K562 (cell line): ENCODE results near the gene CPPED1. TPM values are rescaled to one million over a fixed set of nuclear protein-coding genes. Genes with fewer than 3 reads are reported as not detected.

ENCODE experiments used
- BACH1 ChIP-seq: fragments of 200-800 bp; sonication (Bioruptor generic); IDR thresholded peaks from 2 replicates; pipeline ENCODE4 v1.6.1; 2016; ENCODE audit warnings: missing genetic modification characterization, missing compliant biosample characterization
- BRF2 ChIP-seq: IDR thresholded peaks from 3 replicates; pipeline ENCODE4 v1.6.1; 2011; ENCODE audit warnings: borderline replicate concordance, mild to moderate bottlenecking; ENCODE audit not compliant: insufficient read length, insufficient read depth
- CC2D1A ChIP-seq: fragments of 450-650 bp; IDR thresholded peaks from 2 replicates; pipeline ENCODE4 v1.6.1; 2017; ENCODE audit warnings: mild to moderate bottlenecking
- CCNT2 ChIP-seq: IDR thresholded peaks from 2 replicates; pipeline ENCODE4 v1.6.1; 2011; ENCODE audit warnings: borderline replicate concordance, low read depth, mild to moderate bottlenecking, moderate library complexity, mixed read lengths, low read length; ENCODE audit not compliant: insufficient read length; ENCODE audit errors: extremely low read depth
- CREB1 ChIP-seq, 2 experiments: sonication (generic) in 1 of 2; formaldehyde crosslinking in 1 of 2; IDR thresholded peaks; 2 replicates each; pipeline versions ENCODE4 v1.6.1 to v1.8.0; 2012 to 2022; ENCODE audit warnings: inconsistent platforms in 1 of 2, mild to moderate bottlenecking in 1 of 2, missing genetic modification reagents in 1 of 2, moderate library complexity in 1 of 2
- E2F6 ChIP-seq, 2 experiments: IDR thresholded peaks; 2 replicates each; pipeline ENCODE4 v1.6.1; 2011; ENCODE audit warnings: borderline replicate concordance in 1 of 2, control low read depth in 1 of 2, low read depth in 1 of 2, low read length in 1 of 2, mild to moderate bottlenecking in 1 of 2, mixed read lengths in 1 of 2, moderate library complexity in 1 of 2; ENCODE audit not compliant: insufficient read depth in 1 of 2, insufficient read length in 1 of 2, poor library complexity in 1 of 2, severe bottlenecking in 1 of 2; ENCODE audit errors: extremely low read depth in 1 of 2
- KLF6 ChIP-seq: fragments of 250-450 bp; sonication (Bioruptor Pico); IDR thresholded peaks from 2 replicates; pipeline ENCODE4 v1.4.0; 2020; ENCODE audit warnings: mild to moderate bottlenecking, moderate library complexity, borderline replicate concordance
- MECOM ChIP-seq: fragments of 250-450 bp; sonication (Bioruptor Pico); IDR thresholded peaks from 2 replicates; pipeline ENCODE4 v1.8.0; 2022; ENCODE audit warnings: inconsistent platforms
- MLLT1 ChIP-seq, 2 experiments: fragments of 450-650 bp; IDR thresholded peaks; 2 replicates each; pipeline ENCODE4 v1.6.1; 2016
- NFRKB ChIP-seq: fragments of 450-650 bp; IDR thresholded peaks from 2 replicates; pipeline ENCODE4 v1.6.1; 2016; ENCODE audit warnings: low read depth
- PHF20 ChIP-seq: fragments of 450-650 bp; IDR thresholded peaks from 2 replicates; pipeline ENCODE4 v1.6.1; 2018; ENCODE audit not compliant: partially characterized antibody
- PML ChIP-seq: IDR thresholded peaks from 2 replicates; pipeline ENCODE4 v1.6.1; 2012; ENCODE audit warnings: low read length, inconsistent platforms
- RBM22 ChIP-seq: fragments of 200-400 bp; formaldehyde crosslinking; IDR thresholded peaks from 2 replicates; pipeline ENCODE4 v1.6.1; 2018; ENCODE audit warnings: low read length, low read depth; ENCODE audit not compliant: poor library complexity, severe bottlenecking
- SAFB2 ChIP-seq: fragments of 200-400 bp; formaldehyde crosslinking; IDR thresholded peaks from 2 replicates; pipeline ENCODE4 v1.6.1; 2018; ENCODE audit warnings: borderline replicate concordance, low read length, low read depth, moderate library complexity; ENCODE audit not compliant: severe bottlenecking
- SMARCE1 ChIP-seq: fragments of 450-650 bp; IDR thresholded peaks from 2 replicates; pipeline ENCODE4 v1.7.1; 2016; ENCODE audit warnings: mild to moderate bottlenecking
- TEAD4 ChIP-seq, 2 experiments: sonication (generic) in 1 of 2; formaldehyde crosslinking in 1 of 2; IDR thresholded peaks; 2 replicates each; pipeline versions ENCODE4 v1.6.1 to v1.8.0; 2012 to 2022; ENCODE audit warnings: borderline replicate concordance in 1 of 2, inconsistent platforms in 1 of 2, low read length in 1 of 2, mild to moderate bottlenecking in 1 of 2, missing genetic modification reagents in 1 of 2
- U2AF1 ChIP-seq: fragments of 200-400 bp; formaldehyde crosslinking; optimal IDR thresholded peaks from 2 replicates; pipeline ENCODE3; 2017; ENCODE audit warnings: mild to moderate bottlenecking, low read depth, low read length, moderate library complexity
- ZNF133 ChIP-seq: fragments of 250-450 bp; sonication (Bioruptor Pico); IDR thresholded peaks from 2 replicates; pipeline ENCODE4 v1.4.0; 2020; ENCODE audit warnings: mild to moderate bottlenecking
- ZNF143 ChIP-seq: sonication (generic); formaldehyde crosslinking; IDR thresholded peaks from 2 replicates; pipeline ENCODE4 v1.9.0; 2022; ENCODE audit warnings: mild to moderate bottlenecking, missing genetic modification reagents
- ZNF253 ChIP-seq: fragments of 250-450 bp; sonication (Bioruptor Pico); conservative IDR thresholded peaks from 2 replicates; pipeline ENCODE4 v1.6.1; 2021; ENCODE audit warnings: mild to moderate bottlenecking
- ZNF311 ChIP-seq: fragments of 250-450 bp; sonication (Bioruptor Pico); IDR thresholded peaks from 2 replicates; pipeline ENCODE4 v1.4.0; 2020; ENCODE audit warnings: mild to moderate bottlenecking, moderate library complexity
- polyA plus RNA-seq, 8 experiments: library from polyadenylated mRNA; depleted of rRNA in 4 of 8; stranded (reverse) in 5 of 8; unstranded in 3 of 8; fragments of >200 nt; fragmentation: Nextera tagmentation in 2 of 8; fragmentation: Illumina TruSeq in 1 of 8; extraction: Ambion mirVana in 2 of 8; extraction: Trizol in 1 of 8; gene quantifications; 2 replicates each; pipeline versions ENCODE4 v1.2.1 to v1.2.3, GENCODE V29; 2011 to 2014; ENCODE audit warnings: inconsistent platforms in 1 of 8, missing spikeins in 1 of 8
- total RNA-seq, 7 experiments: library from RNA; depleted of rRNA in 6 of 7; stranded (reverse); fragments of >200 nt in 6 of 7; fragmentation: Illumina TruSeq in 2 of 7; extraction: Trizol in 2 of 7; gene quantifications; 2 replicates each; pipeline versions ENCODE4 v1.2.1 to v1.2.3, GENCODE V29; 2011 to 2021; ENCODE audit warnings: low replicate concordance in 1 of 7
- TF ChIP-seq, protein P1 (sequence below): sonication (generic); IDR thresholded peaks from 2 replicates; pipeline ENCODE4 v1.6.1; 2016

Gene CPPED1
- total and polyA plus RNA-seq, 9 of the 15 experiments (the other 6 are each of a cell fraction or from before 2014, with no cell fraction given) = 7.5 to 25.7 (median 16.9) TPM

DNA sequence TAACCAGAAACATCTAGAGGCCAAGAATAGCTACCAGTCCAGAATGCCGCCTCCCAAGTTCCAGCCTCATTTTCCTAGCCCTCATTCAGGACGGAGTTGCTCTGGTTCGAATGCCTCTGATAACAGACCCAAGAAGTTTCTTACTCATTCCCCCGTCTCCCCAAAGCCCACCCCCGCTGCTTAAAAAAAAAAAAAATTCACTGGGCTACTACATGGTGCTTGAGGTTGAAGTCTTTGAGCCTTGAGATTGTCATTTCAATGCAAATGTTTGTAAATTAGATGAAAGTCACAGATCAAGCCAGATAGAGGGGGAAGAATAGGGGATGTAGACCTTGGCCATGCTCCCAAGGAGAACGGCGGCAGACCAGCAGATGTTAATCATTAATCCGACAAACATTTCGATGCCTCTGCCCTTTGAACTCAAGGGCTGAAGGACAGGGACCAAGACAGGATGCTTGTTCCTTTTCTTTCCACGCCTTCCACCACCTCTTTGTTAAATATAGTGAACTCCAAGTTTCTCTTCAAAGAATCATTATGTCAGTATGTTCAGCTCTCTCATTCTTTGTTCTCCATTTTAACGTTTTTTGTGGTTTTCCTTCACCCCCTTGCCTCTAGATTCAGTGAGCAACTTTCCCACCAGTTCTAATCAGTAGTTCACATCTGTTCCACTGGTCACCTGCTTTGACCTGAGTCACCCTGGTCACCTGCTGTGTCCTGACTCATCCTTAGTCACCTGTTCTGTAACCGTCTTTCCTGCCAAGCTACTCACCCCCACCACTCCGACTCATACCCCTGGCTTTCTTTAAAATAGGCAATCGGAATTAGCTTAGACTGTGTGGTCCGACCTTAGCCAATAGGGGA, 190.3 kb downstream of the CPPED1 start (continued):
- TF ChIP-seq MLLT1 (IDR thresholded peaks at IDR 0.05) (peak in 1 of 2 experiments; percentile 89; a peak in 2 of 4 replicates), E2F6 (IDR thresholded peaks at IDR 0.05; ENCODE audit: borderline replicate concordance in 1 of 2, extremely low read depth in 1 of 2, insufficient read depth in 1 of 2, insufficient read length in 1 of 2, low read depth in 1 of 2, low read length in 1 of 2, poor library complexity in 1 of 2, severe bottlenecking in 1 of 2) (peak in 1 of 2 experiments; percentile 37), SMARCE1 (peak; percentile 97), CREB1 (IDR thresholded peaks at IDR 0.05) (no peak), CREB1 (CRISPR knock-in tag; IDR thresholded peaks at IDR 0.05) (no peak), ZNF143 (no peak), KLF6 (no peak), MECOM (peak; percentile 75; the same call in 1 of the 2 replicates), RBM22 (no peak), PML (no peak), NFRKB (peak; percentile 70; the same call in 1 of the 2 replicates), CC2D1A (peak; percentile 60), ZNF133 (no peak), SAFB2 (no peak), U2AF1 (no peak), BRF2 (no peak), CCNT2 (peak; percentile 35), BACH1 (tag) (peak; percentile 60; the same call in 1 of the 2 replicates), PHF20 (no peak), ZNF253 (no peak), TEAD4 (IDR thresholded peaks at IDR 0.05; ENCODE audit: low read length) (peak; percentile 83), TEAD4 (CRISPR knock-in tag; IDR thresholded peaks at IDR 0.05; ENCODE audit: borderline replicate concordance) (no peak), ZNF311 (CRISPR knock-in tag) (peak; percentile 58; the same call in 1 of the 2 replicates)
- TF ChIP-seq, protein P1, sequence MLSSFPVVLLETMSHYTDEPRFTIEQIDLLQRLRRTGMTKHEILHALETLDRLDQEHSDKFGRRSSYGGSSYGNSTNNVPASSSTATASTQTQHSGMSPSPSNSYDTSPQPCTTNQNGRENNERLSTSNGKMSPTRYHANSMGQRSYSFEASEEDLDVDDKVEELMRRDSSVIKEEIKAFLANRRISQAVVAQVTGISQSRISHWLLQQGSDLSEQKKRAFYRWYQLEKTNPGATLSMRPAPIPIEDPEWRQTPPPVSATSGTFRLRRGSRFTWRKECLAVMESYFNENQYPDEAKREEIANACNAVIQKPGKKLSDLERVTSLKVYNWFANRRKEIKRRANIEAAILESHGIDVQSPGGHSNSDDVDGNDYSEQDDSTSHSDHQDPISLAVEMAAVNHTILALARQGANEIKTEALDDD = peak; percentile 87
